SK-N-SH (cell line): Measurements from ENCODE around the gene AP5B1. TPM values are rescaled to one million over a fixed set of nuclear protein-coding genes. Genes with fewer than 3 reads are reported as not detected.

Experiments used
- CTCF ChIA-PET: fragments of 300-600, 350-600 bp; formaldehyde crosslinking; extraction: SDS; loops from one replicate; lab custom pipeline; 2021; lab: Yijun Ruan, JAX
- POLR2A ChIA-PET: fragments of 350-600 bp; sonication (Branson Sonifier 250); formaldehyde crosslinking; extraction: SDS; loops from one replicate; lab custom pipeline; 2020; ENCODE audit warnings: antibody characterized with exemption, inconsistent platforms; lab: Yijun Ruan, JAX
- DNase-seq: peaks from one replicate; pipeline ENCODE4 v3.0.0; 2012
- H2AFZ ChIP-seq: fragments of 200-600 bp; sonication (generic); 2 replicates; pipeline ENCODE4 v1.8.1; 2016; ENCODE audit warnings: antibody characterized with exemption, mild to moderate bottlenecking, low read depth
- H3F3A ChIP-seq: fragments of 200-600 bp; sonication (generic); replicated peaks from 2 replicates; pipeline ENCODE3; 2016; ENCODE audit warnings: antibody characterized with exemption, mild to moderate bottlenecking; ENCODE audit not compliant: insufficient read depth
- H3K27ac ChIP-seq, 2 experiments: fragments of 200-500 bp in 1 of 2; fragments of 200-600 bp in 1 of 2; sonication (Bioruptor generic) in 1 of 2; sonication (generic), shearing (Covaris generic) in 1 of 2; 2 replicates each; pipeline versions ENCODE4 v1.5.1 to v1.6.1; 2014 to 2016; ENCODE audit warnings: low read depth in 2 of 2, inconsistent platforms in 1 of 2, low read length in 1 of 2, mild to moderate bottlenecking in 1 of 2, mixed read lengths in 1 of 2
- H3K27me3 ChIP-seq: fragments of 200-600 bp; sonication (generic), shearing (Covaris generic); 2 replicates; pipeline ENCODE4 v1.6.1; 2016; ENCODE audit warnings: mixed run types; ENCODE audit not compliant: insufficient read depth
- H3K36me3 ChIP-seq, 2 experiments: fragments of 200-500 bp in 1 of 2; fragments of 200-600 bp in 1 of 2; sonication (Bioruptor generic) in 1 of 2; sonication (generic) in 1 of 2; replicated peaks in 1 of 2; 2 replicates each; pipeline versions ENCODE3 to v1.5.1; 2014 to 2016; ENCODE audit warnings: low read length in 1 of 2, mild to moderate bottlenecking in 1 of 2; ENCODE audit not compliant: insufficient read depth in 2 of 2, control insufficient read depth in 1 of 2
- H3K4me1 ChIP-seq, 2 experiments: fragments of 200-500 bp in 1 of 2; fragments of 200-600 bp in 1 of 2; sonication (Bioruptor generic) in 1 of 2; sonication (generic), shearing (Covaris generic) in 1 of 2; 2 replicates each; pipeline versions ENCODE4 v1.5.1 to v1.6.1; 2014 to 2016; ENCODE audit warnings: low read depth in 1 of 2, low read length in 1 of 2, mixed run types in 1 of 2; ENCODE audit not compliant: insufficient read depth in 2 of 2, control insufficient read depth in 1 of 2
- H3K4me2 ChIP-seq: fragments of 200-600 bp; sonication (generic), shearing (Covaris generic); 2 replicates; pipeline ENCODE4 v1.6.1; 2017; ENCODE audit warnings: mixed run types
- H3K4me3 ChIP-seq, 2 experiments: fragments of 200-500 bp in 1 of 2; fragments of 200-600 bp in 1 of 2; sonication (Bioruptor generic) in 1 of 2; sonication (generic), shearing (Covaris generic) in 1 of 2; 2 replicates each; pipeline versions ENCODE4 v1.5.1 to v1.8.1; 2014 to 2016; ENCODE audit warnings: low read depth in 2 of 2, inconsistent platforms in 1 of 2, low read length in 1 of 2, mild to moderate bottlenecking in 1 of 2, mixed read lengths in 1 of 2, moderate library complexity in 1 of 2
- H3K79me2 ChIP-seq: fragments of 200-600 bp; sonication (generic); 2 replicates; pipeline ENCODE4 v1.8.1; 2017; ENCODE audit warnings: mild to moderate bottlenecking; ENCODE audit not compliant: insufficient read depth
- H3K9ac ChIP-seq: fragments of 200-600 bp; sonication (generic); 2 replicates; pipeline ENCODE4 v1.6.1; 2017; ENCODE audit warnings: mixed run types
- H3K9me2 ChIP-seq: fragments of 200-600 bp; sonication (generic); 2 replicates; pipeline ENCODE4 v1.6.1; 2017; ENCODE audit warnings: mixed run types
- H3K9me3 ChIP-seq: fragments of 200-600 bp; sonication (generic); 2 replicates; pipeline ENCODE4 v1.6.1; 2017; ENCODE audit warnings: mixed run types, mild to moderate bottlenecking, moderate library complexity
- H4K20me1 ChIP-seq: fragments of 200-600 bp; sonication (generic); 2 replicates; pipeline ENCODE4 v1.6.1; 2017; ENCODE audit warnings: mild to moderate bottlenecking, mixed run types; ENCODE audit not compliant: insufficient read depth
- ELF1 ChIP-seq: IDR thresholded peaks from 2 replicates; pipeline ENCODE4 v1.4.0; 2012
- FOSL2 ChIP-seq: IDR thresholded peaks from 2 replicates; pipeline ENCODE4 v1.4.0; 2012; ENCODE audit warnings: low read depth, mild to moderate bottlenecking, moderate library complexity, borderline replicate concordance
- FOXJ3 ChIP-seq: sonication (generic); formaldehyde crosslinking; IDR thresholded peaks from 2 replicates; pipeline ENCODE4 v1.5.1; 2020; ENCODE audit warnings: mild to moderate bottlenecking, missing genetic modification reagents
- MXI1 ChIP-seq: IDR thresholded peaks from 2 replicates; pipeline ENCODE4 v1.6.1; 2012; ENCODE audit warnings: mild to moderate bottlenecking, low read depth, low read length, improper control_type of control experiment
- NRF1 ChIP-seq: IDR thresholded peaks from 2 replicates; pipeline ENCODE4 v1.6.1; 2012; ENCODE audit warnings: low read depth, mild to moderate bottlenecking, low read length
- POLR2AphosphoS5 ChIP-seq: IDR thresholded peaks from 2 replicates; pipeline ENCODE4 v1.6.1; 2012; ENCODE audit warnings: low read depth, low read length
- RXRA ChIP-seq: IDR thresholded peaks from 2 replicates; pipeline ENCODE4 v1.4.0; 2012; ENCODE audit warnings: low read depth, mild to moderate bottlenecking, borderline replicate concordance
- SIN3A ChIP-seq: IDR thresholded peaks from 2 replicates; pipeline ENCODE4 v1.6.1; 2012; ENCODE audit warnings: low read depth, mild to moderate bottlenecking, low read length, moderate library complexity, borderline replicate concordance
- SMC3 ChIP-seq: IDR thresholded peaks from 2 replicates; pipeline ENCODE4 v1.6.1; 2012; ENCODE audit warnings: low read depth, low read length, improper control_type of control experiment
- TAF1 ChIP-seq: IDR thresholded peaks from 2 replicates; pipeline ENCODE4 v1.6.1; 2012; ENCODE audit warnings: low read depth, mild to moderate bottlenecking, low read length, moderate library complexity, borderline replicate concordance
- TEAD4 ChIP-seq: IDR thresholded peaks from 2 replicates; pipeline ENCODE4 v1.4.0; 2012; ENCODE audit warnings: mild to moderate bottlenecking, borderline replicate concordance; ENCODE audit not compliant: insufficient read depth
- WGBS: methylation state at CpG from one replicate; pipeline ENCODE4 v1.1.6; 2017; ENCODE audit warnings: low lambda C conversion rate; 5-methylcytosine and 5-hydroxymethylcytosine counted together
- polyA plus RNA-seq, 3 experiments: library from polyadenylated mRNA; depleted of rRNA; stranded (reverse); fragments of >200 nt; gene quantifications; 2 replicates each; pipeline ENCODE4 v1.2.3, GENCODE V29; 2012
- TF ChIP-seq, protein P1 (sequence below): IDR thresholded peaks from 2 replicates; pipeline ENCODE4 v1.4.0; 2012; ENCODE audit warnings: low read depth, borderline replicate concordance
- TF ChIP-seq, protein P2 (sequence below): fragments of 150-350 bp; IDR thresholded peaks from 2 replicates; pipeline ENCODE4 v1.6.1; 2016; ENCODE audit warnings: mild to moderate bottlenecking, low read depth, low read length
- TF ChIP-seq, protein P3 (sequence below): IDR thresholded peaks from 2 replicates; pipeline ENCODE4 v1.4.0; 2012; ENCODE audit warnings: low read depth, borderline replicate concordance
- TF ChIP-seq, protein P4 (sequence below): IDR thresholded peaks from 2 replicates; pipeline ENCODE4 v1.4.0; 2012; ENCODE audit warnings: low read depth

The AP5B1 gene
- polyA plus RNA-seq, 1 of the 3 experiments (the other 2 are of a cell fraction), result 3.8 TPM

GRCh38 chr11:65778431-65778900, 2.3 kb downstream of the AP5B1 start:
- Histone ChIP-seq H3K9me3 (no peaks in the 10 kb centered on the region), H3K4me2 (no peak overlapping the region), H3K36me3 (peaks cover 0 to 12% of the 10 kb centered on the region in 2 experiments), H3K9ac (no peak overlapping the region), H3K27me3 (no peaks in the 10 kb centered on the region), H3F3A (peaks cover 8% of the 10 kb centered on the region), H3K9me2 (no peaks in the 10 kb centered on the region), H4K20me1 (peaks cover 6% of the 10 kb centered on the region; the same call in 1 of the 2 replicates), H3K4me3 (no peak overlapping the region), H3K27ac (no peak overlapping the region), H3K4me1 (peaks cover 0 to 11% of the 10 kb centered on the region in 2 experiments; a peak in 1 of 4 replicates), H3K79me2 (peaks cover 15% of the 10 kb centered on the region; the same call in 1 of the 2 replicates), H2AFZ (no peak overlapping the region)
- no peak for DNase-seq
- POLR2A ChIA-PET, result no interaction called here
- CTCF ChIA-PET, result interaction anchor here (0.6 to 8.6 kb wide), 14 partner anchors 8 to 211 kb away, joined by 3 to 152 read pairs (median 14); partner anchors contain the start of genes FIBP, KAT5 and RNASEH2C
- 97% methylated on average over 6 of the region's 20 CpGs for WGBS
- TF ChIP-seq, protein P1, sequence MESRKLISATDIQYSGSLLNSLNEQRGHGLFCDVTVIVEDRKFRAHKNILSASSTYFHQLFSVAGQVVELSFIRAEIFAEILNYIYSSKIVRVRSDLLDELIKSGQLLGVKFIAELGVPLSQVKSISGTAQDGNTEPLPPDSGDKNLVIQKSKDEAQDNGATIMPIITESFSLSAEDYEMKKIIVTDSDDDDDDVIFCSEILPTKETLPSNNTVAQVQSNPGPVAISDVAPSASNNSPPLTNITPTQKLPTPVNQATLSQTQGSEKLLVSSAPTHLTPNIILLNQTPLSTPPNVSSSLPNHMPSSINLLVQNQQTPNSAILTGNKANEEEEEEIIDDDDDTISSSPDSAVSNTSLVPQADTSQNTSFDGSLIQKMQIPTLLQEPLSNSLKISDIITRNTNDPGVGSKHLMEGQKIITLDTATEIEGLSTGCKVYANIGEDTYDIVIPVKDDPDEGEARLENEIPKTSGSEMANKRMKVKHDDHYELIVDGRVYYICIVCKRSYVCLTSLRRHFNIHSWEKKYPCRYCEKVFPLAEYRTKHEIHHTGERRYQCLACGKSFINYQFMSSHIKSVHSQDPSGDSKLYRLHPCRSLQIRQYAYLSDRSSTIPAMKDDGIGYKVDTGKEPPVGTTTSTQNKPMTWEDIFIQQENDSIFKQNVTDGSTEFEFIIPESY, result no peak
- no peak for TF ChIP-seq SIN3A
- no peak for TF ChIP-seq TAF1
- no peak for TF ChIP-seq TEAD4
- TF ChIP-seq POLR2AphosphoS5, result no peak
- TF ChIP-seq SMC3, result no peak
- TF ChIP-seq, protein P2, sequence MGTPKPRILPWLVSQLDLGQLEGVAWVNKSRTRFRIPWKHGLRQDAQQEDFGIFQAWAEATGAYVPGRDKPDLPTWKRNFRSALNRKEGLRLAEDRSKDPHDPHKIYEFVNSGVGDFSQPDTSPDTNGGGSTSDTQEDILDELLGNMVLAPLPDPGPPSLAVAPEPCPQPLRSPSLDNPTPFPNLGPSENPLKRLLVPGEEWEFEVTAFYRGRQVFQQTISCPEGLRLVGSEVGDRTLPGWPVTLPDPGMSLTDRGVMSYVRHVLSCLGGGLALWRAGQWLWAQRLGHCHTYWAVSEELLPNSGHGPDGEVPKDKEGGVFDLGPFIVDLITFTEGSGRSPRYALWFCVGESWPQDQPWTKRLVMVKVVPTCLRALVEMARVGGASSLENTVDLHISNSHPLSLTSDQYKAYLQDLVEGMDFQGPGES, result no peak
- TF ChIP-seq, protein P3, sequence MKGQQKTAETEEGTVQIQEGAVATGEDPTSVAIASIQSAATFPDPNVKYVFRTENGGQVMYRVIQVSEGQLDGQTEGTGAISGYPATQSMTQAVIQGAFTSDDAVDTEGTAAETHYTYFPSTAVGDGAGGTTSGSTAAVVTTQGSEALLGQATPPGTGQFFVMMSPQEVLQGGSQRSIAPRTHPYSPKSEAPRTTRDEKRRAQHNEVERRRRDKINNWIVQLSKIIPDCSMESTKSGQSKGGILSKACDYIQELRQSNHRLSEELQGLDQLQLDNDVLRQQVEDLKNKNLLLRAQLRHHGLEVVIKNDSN, result no peak
- TF ChIP-seq FOXJ3 (CRISPR knock-in tag), result no peak
- TF ChIP-seq, protein P4, sequence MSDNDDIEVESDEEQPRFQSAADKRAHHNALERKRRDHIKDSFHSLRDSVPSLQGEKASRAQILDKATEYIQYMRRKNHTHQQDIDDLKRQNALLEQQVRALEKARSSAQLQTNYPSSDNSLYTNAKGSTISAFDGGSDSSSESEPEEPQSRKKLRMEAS, result no peak
- TF ChIP-seq RXRA, result no peak
- TF ChIP-seq MXI1, result no peak
- no peak for TF ChIP-seq NRF1
- TF ChIP-seq FOSL2, result no peak
- TF ChIP-seq ELF1, result no peak
